ENCODE data around the gene PEPD. TPM values are rescaled to one million over a fixed set of nuclear protein-coding genes. Genes with fewer than 3 reads are reported as not detected.
"Not testable (repeated sequence)": the region's sequence is repeated elsewhere in the genome, so short reads cannot be mapped to it uniquely, and the experiment has no call there.

PEPD gene
- total and polyA plus RNA-seq, 2 of the 4 experiments (the other 2 are of a cell fraction): 36.7 to 88.4 TPM

DNA sequence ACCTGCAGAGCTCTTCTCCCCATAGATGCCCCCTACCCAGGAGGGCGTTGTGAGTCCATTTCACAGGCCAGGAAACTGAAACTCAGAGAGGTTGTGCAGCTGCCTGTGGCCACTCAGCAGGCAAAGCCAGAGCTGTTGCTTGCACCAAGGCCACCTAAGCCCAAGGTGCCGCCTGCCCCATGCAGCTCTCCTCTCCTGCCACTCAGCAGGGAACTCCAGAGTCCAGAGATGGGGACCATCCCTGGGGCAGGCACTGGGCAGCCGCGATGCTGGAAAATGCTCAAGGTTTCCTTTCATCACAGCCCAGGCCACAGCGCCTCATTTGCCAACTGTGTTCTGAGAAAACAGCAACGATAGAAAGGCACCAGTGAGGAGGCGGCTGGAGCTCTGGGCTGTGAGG, 41.0 kb upstream of the PEPD start:
- WGBS, 2 experiments (ENCODE audit: extremely low coverage in 2 of 2, insufficient read length in 1 of 2): 31% methylated on average over 2 of the region's 7 CpGs; no CpG with 5 or more reads in 1 of the 2 experiments
- H3K14ac ChIP-seq (replicated peaks; ENCODE audit: low read depth, low read length): no peak overlapping the region
- no peaks in the 10 kb centered on the region for H3K27me3 ChIP-seq (ENCODE audit: control insufficient read depth, insufficient read depth, low read length)
- ChIA-PET POLR2A (ENCODE audit: unreplicated experiment) (no interaction called here), CTCF (interaction anchor here (0.7 kb wide), 1 partner anchor 158 kb away, joined by 3 read pairs; no protein-coding TSS in a partner anchor)
- dilution Hi-C loops (cut with HindIII; ENCODE audit: low sequenced_read_pairs, unreplicated experiment): no loop called here
- no peak overlapping the region for H2BK5ac ChIP-seq (ENCODE audit: low read depth, low read length, poor library complexity, severe bottlenecking)
- in situ Hi-C loops (cut with MboI; ENCODE audit: low sequenced_read_pairs): no loop called here
- ATAC-seq (ENCODE audit: low read depth) (no peak), DNase-seq (no peak)
- H3K9ac ChIP-seq (ENCODE audit: low read depth, low read length): no peak overlapping the region
- no peak overlapping the region for H3K27ac ChIP-seq (ENCODE audit: insufficient read depth, low read length)
- no peak overlapping the region for H2AK9ac ChIP-seq (replicated peaks; ENCODE audit: low read depth, low read length, poor library complexity)
- no peak overlapping the region for H3K23ac ChIP-seq (ENCODE audit: low read depth, low read length)
- H3K79me1 ChIP-seq (ENCODE audit: low read depth in 1 of 2, low read length in 2 of 2): no peaks in the 10 kb centered on the region
- no peak overlapping the region for H4K8ac ChIP-seq (ENCODE audit: low read depth in 2 of 2, low read length in 2 of 2)
- TF ChIP-seq, protein P1, sequence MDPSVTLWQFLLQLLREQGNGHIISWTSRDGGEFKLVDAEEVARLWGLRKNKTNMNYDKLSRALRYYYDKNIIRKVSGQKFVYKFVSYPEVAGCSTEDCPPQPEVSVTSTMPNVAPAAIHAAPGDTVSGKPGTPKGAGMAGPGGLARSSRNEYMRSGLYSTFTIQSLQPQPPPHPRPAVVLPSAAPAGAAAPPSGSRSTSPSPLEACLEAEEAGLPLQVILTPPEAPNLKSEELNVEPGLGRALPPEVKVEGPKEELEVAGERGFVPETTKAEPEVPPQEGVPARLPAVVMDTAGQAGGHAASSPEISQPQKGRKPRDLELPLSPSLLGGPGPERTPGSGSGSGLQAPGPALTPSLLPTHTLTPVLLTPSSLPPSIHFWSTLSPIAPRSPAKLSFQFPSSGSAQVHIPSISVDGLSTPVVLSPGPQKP (IDR thresholded peaks at IDR 0.05; ENCODE audit: borderline replicate concordance, low read depth, low read length): no peak
- no peak for TF ChIP-seq RAD21 (IDR thresholded peaks at IDR 0.05; ENCODE audit: low read length)
- TF ChIP-seq RFX5 (IDR thresholded peaks at IDR 0.05; ENCODE audit: low read depth, low read length): no peak
- TF ChIP-seq MAZ (IDR thresholded peaks at IDR 0.05; ENCODE audit: borderline replicate concordance, low read depth, low read length): no peak
- H2BK120ac ChIP-seq (ENCODE audit: low read depth, low read length): no peak overlapping the region
- H3K4me1 ChIP-seq (ENCODE audit: control insufficient read depth, insufficient read depth, low read length): no peaks in the 10 kb centered on the region
- H2AFZ ChIP-seq (replicated peaks; ENCODE audit: low read length, poor library complexity): no peak overlapping the region
- H2BK15ac ChIP-seq (ENCODE audit: low read depth, low read length): no peak overlapping the region
- intact Hi-C loops (cut with micrococcal nuclease): no loop called here
- no TSS peak for BruUV-seq (replicated peaks)
- H3K4me2 ChIP-seq (ENCODE audit: low read depth, low read length): no peak overlapping the region
- no peaks in the 10 kb centered on the region for H3K36me3 ChIP-seq (ENCODE audit: control insufficient read depth, insufficient read depth, low read length)
- no peak overlapping the region for H3K18ac ChIP-seq (ENCODE audit: low read depth, low read length)
- H3K9me3 ChIP-seq (ENCODE audit: control insufficient read depth, insufficient read depth, low read length): no peaks in the 10 kb centered on the region
- H2AK5ac ChIP-seq (ENCODE audit: low read depth, low read length): no peak overlapping the region
- H3K4ac ChIP-seq (ENCODE audit: low read depth, low read length): no peak overlapping the region
- H3K4me3 ChIP-seq (ENCODE audit: insufficient read depth, low read depth, low read length): no peak overlapping the region
- no peak overlapping the region for H2BK20ac ChIP-seq (ENCODE audit: low read depth, low read length)
- no peaks in the 10 kb centered on the region for H3K9me1 ChIP-seq (ENCODE audit: insufficient read depth, low read length)
- H4K91ac ChIP-seq (ENCODE audit: insufficient read depth, low read depth, low read length): no peak overlapping the region
- H3K56ac ChIP-seq (ENCODE audit: extremely low read depth, insufficient read depth, low read length): no peak overlapping the region
- no peaks in the 10 kb centered on the region for H4K20me1 ChIP-seq (ENCODE audit: insufficient read depth, low read length)
- no peak overlapping the region for H4K5ac ChIP-seq (ENCODE audit: low read depth, low read length)

DNA sequence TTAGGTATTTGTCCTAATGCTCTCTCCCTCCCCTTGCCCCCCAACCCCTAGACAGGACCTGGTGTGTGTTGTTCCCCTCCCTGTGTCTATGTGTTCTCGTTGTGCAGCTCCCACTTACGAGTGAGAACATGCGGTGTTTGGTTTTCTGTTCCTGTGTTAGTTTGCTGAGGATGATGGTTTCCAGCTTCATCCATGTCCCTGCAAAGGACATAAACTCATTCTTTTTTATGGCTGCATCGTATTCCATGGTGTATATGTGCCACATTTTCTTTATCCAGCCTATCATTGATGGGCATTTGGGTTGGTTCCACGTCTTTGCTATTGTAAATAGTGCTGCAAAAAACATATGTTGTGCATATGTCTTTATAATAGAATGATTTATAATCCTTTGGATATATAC, 40.1 kb upstream of the PEPD start:
- H3K9me3 ChIP-seq (ENCODE audit: control insufficient read depth, insufficient read depth, low read length); H2AK5ac ChIP-seq (ENCODE audit: low read depth, low read length); H3K27me3 ChIP-seq (ENCODE audit: control insufficient read depth, insufficient read depth, low read length); H3K36me3 ChIP-seq (ENCODE audit: control insufficient read depth, insufficient read depth, low read length); H3K4me3 ChIP-seq (ENCODE audit: insufficient read depth, low read depth, low read length); in situ Hi-C loops (cut with MboI; ENCODE audit: low sequenced_read_pairs); H3K4me2 ChIP-seq (ENCODE audit: low read depth, low read length); ATAC-seq (ENCODE audit: low read depth); H3K4me1 ChIP-seq (ENCODE audit: control insufficient read depth, insufficient read depth, low read length); POLR2A ChIA-PET (ENCODE audit: unreplicated experiment); CTCF ChIA-PET; H3K4ac ChIP-seq (ENCODE audit: low read depth, low read length); H3K9me1 ChIP-seq (ENCODE audit: insufficient read depth, low read length); H2AFZ ChIP-seq (replicated peaks; ENCODE audit: low read length, poor library complexity); DNase-seq; H4K8ac ChIP-seq (ENCODE audit: low read depth in 2 of 2, low read length in 2 of 2); H3K23ac ChIP-seq (ENCODE audit: low read depth, low read length); H4K5ac ChIP-seq (ENCODE audit: low read depth, low read length); H3K14ac ChIP-seq (replicated peaks; ENCODE audit: low read depth, low read length); H2AK9ac ChIP-seq (replicated peaks; ENCODE audit: low read depth, low read length, poor library complexity); H3K18ac ChIP-seq (ENCODE audit: low read depth, low read length); intact Hi-C loops (cut with micrococcal nuclease); H3K27ac ChIP-seq (ENCODE audit: insufficient read depth, low read length); BruUV-seq (replicated peaks); H2BK15ac ChIP-seq (ENCODE audit: low read depth, low read length); H4K91ac ChIP-seq (ENCODE audit: insufficient read depth, low read depth, low read length); H2BK5ac ChIP-seq (ENCODE audit: low read depth, low read length, poor library complexity, severe bottlenecking); H2BK120ac ChIP-seq (ENCODE audit: low read depth, low read length); H2BK20ac ChIP-seq (ENCODE audit: low read depth, low read length); H4K20me1 ChIP-seq (ENCODE audit: insufficient read depth, low read length); H3K9ac ChIP-seq (ENCODE audit: low read depth, low read length); dilution Hi-C loops (cut with HindIII; ENCODE audit: low sequenced_read_pairs, unreplicated experiment); H3K56ac ChIP-seq (ENCODE audit: extremely low read depth, insufficient read depth, low read length); H3K79me1 ChIP-seq (ENCODE audit: low read depth in 1 of 2, low read length in 2 of 2): not testable (repeated sequence)
- no CpG with 5 or more reads among the region's 5 CpGs for WGBS, 2 experiments (ENCODE audit: extremely low coverage in 2 of 2, insufficient read length in 1 of 2)
